PC-3 (cell line): Measurements from ENCODE around the gene MESP2.

Source experiments
- CTCF ChIP-seq: fragments of 300-600 bp; sonication (generic); conservative IDR thresholded peaks from 2 replicates; pipeline ENCODE4 v1.5.1; 2017; ENCODE audit warnings: antibody characterized with exemption, low read depth, mild to moderate bottlenecking, low read length
- EZH2 ChIP-seq: fragments of 300-600 bp; sonication (generic); IDR thresholded peaks from one replicate; pipeline ENCODE4 v1.6.1; 2017; ENCODE audit warnings: antibody characterized with exemption, mild to moderate bottlenecking, low read length; ENCODE audit not compliant: unreplicated experiment

- no peak for TF ChIP-seq CTCF
- TF ChIP-seq EZH2: no peak
Measured at GRCh38 chr15:89784686-89784960, 8.5 kb downstream of the MESP2 start.
